Stimulated activated CD4-positive, alpha-beta T cell treated with anti-CD3 and anti-CD28 coated beads, TNF-alpha, amount 100 ng/mL, for 24 hours (primary cell): ENCODE results near the gene SRR.
"Not testable (repeated sequence)": the region's sequence is repeated elsewhere in the genome, so short reads cannot be mapped to it uniquely, and the experiment has no call there.

Source experiments
- DNase-seq, 3 experiments: peaks; one replicate each; pipeline ENCODE4 v3.0.0-alpha.2; 2020; ENCODE audit warnings: low read depth in 3 of 3

The SRR gene, protein sequence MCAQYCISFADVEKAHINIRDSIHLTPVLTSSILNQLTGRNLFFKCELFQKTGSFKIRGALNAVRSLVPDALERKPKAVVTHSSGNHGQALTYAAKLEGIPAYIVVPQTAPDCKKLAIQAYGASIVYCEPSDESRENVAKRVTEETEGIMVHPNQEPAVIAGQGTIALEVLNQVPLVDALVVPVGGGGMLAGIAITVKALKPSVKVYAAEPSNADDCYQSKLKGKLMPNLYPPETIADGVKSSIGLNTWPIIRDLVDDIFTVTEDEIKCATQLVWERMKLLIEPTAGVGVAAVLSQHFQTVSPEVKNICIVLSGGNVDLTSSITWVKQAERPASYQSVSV

DNA sequence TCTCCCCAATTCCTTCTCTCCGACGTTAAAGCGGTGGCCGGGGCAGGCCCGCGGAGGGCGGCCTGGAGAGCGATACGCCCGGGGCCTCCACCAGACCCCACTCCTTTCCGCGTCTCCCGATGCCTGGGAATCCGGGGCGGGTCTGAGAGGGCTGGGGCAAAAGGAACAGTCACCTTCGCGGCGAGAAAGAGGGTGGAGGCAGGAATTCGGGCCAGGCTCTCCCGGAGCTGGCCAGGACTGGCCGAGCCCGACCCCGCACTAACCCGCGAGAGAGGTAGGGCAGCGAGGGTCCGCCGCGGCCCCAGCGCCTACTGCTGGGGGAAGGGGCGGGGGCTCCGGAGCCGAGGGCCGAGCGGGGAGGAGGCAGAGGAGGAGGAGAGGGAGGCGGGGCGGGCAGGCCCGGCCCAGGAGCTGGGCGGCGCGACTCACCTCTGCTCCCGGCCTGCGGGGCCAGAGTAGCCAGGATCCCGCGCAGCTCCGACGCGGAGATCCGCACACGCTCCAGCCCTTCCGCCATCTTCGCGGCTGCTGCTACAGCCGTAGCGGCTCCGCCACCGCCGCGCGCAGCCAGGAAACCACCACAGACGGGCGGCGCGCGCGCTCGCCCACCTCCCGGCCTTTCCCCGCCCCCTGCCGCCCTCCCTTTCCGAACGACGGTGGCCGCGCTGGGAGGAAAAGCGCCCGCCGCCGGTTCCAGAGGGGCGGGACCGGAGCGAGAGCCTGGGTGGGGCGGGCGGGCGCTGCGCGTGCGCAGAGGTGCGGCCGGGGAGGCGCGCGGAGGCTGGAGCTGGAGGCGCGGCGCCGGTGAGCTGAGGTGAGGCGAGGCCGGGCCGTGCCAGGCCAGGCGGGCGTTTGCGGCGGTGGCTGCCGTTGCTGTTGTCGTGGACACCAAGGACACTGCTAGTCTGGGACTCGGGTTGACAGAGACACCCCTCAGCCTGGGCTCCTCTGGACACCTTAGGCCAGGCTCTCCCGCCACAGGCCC is at the start of gene SRR, which contains the start of gene SMG6:
TSS of gene SRR (plus strand) at position 747 of the 985 bp plus-strand sequence. CDS start 11,611 bp downstream, outside the sequence.
TSS of gene SMG6 (minus strand) at position 582 of the 985 bp plus-strand sequence. CDS start at position 517, 65 bp downstream.
- peak; percentile 86 to 93 (median 88) for DNase-seq

DNA sequence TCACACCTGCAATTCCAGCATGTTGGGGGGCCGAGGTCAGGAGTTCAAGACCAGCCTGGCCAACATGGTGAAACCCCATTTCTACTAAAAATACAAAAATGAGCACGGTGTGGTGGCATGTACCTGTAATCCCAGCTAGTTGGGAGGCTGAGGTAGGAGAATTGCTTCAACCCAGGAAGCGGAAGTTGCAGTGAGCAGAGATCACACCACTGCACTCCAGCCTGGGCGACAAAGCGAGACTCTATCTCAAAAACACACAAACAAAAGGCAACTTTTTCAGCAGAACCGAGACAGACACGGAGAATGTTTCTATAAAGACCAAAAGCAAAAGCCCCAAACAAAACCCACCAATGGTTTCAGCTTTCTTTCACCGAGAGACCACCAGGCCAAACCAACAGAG is 44.9 kb upstream of the SRR start:
- not testable (repeated sequence) for DNase-seq

DNA sequence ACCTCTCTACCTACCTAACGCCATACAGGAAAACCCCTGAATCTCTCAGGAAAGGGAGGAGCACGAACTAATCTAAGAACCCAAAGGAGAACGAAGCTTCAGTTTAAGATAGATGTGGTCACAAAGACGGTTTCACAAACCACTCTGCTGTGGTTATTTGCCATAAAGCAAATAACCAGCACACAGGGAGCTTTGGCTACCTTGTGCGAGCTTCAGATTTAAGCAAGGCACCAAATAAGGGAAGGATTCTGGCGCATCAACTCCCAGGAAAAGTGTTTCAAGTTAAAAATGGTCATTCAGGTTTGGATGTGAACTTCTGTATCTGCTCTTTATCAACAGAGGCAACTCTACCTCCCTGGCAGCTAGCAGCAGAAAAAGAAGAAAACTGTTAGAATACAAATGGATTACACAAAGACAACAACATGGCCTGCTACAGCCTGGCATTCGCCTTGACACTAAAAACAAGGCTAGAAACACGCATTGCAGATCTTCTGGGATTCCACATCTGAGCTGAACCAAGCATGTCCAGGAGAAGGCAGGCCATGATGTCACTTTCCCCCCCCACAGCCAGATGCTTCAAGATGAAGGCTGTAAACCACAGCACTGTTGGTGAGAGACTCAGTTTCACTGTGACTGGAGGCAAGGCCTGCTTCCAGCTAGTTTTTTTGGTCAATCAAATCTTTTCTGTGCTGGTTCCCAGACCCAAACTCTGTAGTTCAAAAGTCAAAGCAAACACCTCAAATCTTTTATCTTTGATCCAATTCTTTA is 43.8 kb upstream of the SRR start:
- DNase-seq = peak; percentile 50 to 75 (median 62)

DNA sequence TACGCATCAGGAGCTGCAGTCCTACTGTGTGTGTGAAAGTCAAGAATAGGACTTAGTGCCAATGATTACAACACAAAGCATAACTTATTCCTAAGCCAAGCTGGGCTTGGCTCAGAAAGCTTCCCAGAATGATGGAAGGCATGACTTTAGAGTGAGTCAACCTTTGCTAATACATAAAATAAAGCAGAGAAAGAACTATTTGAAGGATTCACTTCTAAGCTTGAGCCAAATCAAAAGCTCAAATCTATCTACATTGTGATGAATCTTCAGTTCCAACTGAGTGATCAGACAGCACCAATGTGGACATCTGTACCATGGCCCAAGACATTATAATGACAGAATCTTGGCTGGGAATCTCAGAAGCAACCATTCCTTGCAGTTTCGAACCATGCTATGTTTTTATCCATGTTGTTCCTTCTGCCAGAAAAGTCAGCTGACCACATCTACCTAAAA is 41.6 kb upstream of the SRR start:
- no peak for DNase-seq

DNA sequence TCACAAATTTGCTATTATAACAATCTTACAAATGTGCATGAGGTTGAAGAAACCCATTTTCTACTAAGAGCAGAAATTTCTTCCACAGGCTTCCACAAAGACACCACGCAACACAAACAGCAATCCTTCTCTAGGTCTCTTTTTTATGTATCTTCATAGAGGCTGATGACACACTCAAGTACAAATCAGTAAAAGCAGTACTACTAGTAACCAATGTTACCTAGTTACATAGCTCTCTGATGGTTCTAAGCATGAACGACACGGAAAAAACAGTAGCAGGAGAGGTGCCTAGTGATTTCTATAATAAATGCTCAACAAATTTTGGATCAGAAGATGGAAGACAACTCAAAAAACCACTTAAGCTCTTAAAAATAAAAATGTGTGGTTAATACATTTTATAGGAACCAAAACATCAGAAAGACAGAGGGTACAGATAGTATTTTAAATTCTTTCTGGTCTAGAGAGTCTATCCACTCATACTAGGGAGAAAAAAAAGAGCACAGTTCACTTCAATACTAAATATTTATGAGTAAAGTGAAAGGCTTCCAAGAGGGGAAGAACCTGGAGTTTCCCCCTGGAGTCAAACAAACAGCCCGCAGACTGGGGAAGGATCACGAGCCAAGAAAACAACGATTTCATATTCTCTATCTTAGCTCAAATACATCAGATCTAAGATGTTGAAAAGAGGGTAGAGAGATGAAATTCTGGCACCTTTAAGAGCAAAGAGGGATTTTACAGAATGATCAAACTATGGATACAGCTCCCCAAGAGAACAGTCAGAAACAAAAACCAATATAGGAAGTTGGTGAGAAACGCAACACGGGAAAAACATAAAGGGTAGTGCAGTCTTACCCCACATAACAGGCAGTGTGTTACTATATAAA is 40.3 kb upstream of the SRR start:
- DNase-seq = no peak

DNA sequence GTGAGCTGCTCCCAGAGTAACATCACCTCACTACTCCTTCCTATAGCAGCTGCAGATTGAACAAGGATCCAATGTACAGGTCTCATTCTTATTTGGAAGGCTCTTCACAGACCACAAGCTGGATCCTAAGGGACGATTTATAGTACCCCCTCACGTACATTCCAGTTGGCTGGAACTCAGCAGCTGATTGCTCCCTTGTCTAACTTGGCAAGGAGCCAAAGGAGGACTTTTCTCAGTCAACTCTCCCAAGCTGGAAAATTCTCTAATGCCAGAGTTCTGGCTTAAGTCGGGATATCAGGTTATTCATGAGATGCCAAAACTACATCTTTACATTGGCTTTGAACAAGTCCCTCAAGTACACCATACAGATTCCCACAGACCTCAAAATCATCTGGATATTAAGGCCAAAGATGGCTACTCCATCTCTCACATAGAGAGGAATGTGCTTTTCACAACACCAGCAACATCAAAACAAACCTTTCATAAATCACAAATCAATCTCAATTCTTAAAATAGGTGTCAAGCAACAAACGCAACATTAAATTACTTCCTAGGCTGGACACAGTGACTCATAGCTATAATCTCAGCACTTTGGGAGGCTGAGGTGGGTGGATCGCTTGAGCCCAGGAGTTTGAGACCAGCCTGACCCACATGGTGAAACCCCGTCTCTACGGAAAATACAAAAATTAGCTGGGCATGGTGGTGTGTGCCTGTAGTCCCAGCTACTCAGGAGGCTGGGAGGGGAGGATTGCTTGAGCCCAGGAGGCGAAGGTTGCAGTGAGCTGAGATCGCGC is 39.5 kb upstream of the SRR start:
- no peak for DNase-seq

DNA sequence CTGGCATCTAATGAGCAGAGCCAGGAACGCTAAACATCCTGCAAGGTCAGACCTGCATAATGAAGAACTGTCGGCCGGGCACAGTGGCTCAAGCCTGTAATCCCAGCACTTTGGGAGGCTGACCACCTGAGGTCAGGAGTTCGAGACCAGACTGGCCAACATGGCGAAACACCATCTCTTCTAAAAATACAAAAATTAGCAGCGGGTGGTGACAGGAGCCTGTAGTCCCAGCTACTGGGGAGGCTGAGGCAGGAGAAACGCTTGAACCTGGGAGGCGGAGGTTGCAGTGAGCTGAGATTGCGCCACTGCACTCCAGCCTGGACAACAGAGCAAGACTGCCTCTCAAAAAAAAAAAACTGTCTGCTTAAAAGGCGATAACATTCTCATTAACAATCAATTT is 38.6 kb upstream of the SRR start:
- not testable (repeated sequence) for DNase-seq

DNA sequence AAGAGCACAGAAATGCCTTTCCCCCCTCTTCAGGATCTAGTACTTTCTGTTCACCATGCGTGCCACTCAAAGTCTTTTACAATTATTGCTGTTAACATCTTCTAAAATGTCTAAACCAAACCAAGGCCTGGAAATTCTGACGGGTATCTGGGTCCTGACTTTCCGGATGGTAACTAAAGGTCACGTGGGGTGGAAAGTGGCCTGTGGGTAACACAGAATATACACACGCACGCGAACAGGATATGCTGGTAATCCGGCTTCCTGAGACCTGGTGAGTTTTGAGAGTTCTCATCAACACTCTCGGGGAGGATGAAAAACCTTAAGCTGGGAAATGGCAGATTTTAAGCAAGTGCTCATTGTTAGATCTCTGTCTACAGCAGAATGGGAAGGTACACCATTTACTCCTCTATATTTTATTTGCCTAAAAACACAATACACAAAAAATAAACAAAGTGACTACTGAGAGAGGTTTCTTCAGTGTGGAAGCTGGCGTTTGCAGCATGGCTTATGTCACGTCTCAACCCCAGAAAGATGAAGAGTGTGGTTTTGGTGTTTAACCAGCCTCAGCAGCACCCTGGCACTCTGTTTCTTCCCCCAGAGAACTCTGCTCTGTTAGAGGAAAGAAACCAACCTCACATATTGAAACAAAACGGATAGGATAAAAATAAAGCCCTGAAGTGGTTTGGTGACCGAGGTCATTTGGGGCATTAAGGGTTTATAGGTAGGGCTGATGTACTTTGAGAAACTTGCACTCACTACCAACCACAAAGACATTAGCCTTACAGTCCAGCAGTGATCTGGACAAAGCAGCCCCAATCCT is 37.5 kb upstream of the SRR start:
- peak; percentile 72 to 83 (median 80) for DNase-seq

DNA sequence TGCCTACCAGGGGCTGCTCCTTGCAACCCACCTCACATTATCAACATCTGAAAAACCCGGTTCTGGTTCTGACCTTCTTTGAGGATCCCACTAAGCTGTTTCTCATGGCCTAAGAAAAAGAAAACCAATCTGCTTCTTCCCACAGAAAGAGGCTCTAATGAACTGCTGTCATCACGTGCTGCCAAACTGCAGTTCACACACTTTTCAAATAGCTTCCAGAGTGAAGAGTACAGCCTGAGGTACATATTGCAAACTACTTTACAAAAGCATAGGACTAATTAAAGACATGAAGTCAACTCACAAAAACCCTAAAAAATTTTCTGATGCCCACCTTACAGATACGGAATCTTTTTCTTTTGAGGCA is 36.9 kb upstream of the SRR start:
- no peak for DNase-seq

DNA sequence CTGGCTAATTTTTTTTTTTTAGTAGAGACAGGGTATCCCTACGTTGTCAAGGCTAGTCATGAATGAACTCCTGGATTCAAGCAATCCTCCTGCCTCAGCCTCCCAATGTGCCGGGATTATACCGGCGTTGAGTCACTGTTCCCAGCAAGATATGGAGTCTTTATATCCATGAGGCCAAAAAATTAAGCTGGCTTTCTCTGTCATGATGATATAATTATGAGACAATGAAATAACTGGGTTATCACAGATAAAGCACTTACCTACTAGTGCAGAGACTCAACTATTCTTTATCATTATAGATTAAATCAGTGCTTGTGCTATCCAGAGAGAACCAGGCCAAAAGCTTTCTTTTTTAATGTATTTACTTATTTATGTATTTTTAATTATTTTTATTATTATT is 36.4 kb upstream of the SRR start:
- no peak for DNase-seq

DNA sequence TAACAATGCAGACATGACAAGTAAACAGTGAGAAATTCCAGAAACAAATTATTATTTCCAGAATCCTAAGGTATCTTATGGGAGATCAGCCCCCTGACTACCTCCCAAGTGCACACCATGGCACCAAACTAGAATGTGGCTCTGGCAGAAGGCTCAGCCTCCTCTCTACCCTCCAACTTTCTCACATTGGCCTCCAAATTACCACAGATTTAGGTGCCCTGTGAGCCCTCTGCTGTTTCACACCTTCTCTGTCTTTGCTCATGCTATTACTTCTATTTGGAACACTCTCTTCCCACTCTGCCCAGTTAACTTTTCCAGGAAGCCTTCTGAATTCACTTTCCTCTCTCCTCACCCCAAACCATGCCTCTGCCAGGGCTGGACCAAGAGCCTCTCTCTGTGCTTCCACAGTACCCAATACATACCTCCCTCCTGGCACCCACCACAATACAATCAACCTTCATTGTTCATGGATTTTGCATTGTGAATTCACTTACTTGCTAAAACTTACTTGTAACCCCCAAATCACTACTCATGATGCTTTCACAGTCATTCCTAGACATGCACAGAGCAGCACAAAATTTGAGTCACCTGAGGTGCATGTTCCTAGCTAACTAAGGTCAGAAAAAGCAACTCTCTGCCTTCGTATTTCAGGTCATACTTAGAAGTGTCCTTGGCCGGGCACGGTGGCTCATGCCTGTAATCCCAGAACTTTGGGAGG is 31.6 kb upstream of the SRR start:
- no peak for DNase-seq

DNA sequence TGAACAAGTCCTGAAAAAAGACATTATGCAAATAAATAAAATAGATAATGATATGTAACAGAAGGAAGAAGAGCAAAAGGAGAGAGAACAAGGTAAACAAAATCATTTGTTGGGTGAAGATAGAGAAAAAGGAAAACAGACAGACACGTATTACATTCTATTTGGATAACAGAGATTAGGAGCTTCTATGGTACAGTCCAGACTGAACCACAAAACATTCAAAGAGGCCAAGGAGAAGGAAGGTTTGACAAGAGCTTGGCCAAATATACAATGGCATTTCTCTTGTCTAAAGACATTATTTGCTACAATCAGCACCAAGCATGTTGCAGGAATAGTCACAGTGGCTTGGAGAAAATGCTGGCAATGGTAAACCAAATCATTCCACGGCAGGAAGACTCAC is 29.3 kb upstream of the SRR start:
- no peak for DNase-seq

DNA sequence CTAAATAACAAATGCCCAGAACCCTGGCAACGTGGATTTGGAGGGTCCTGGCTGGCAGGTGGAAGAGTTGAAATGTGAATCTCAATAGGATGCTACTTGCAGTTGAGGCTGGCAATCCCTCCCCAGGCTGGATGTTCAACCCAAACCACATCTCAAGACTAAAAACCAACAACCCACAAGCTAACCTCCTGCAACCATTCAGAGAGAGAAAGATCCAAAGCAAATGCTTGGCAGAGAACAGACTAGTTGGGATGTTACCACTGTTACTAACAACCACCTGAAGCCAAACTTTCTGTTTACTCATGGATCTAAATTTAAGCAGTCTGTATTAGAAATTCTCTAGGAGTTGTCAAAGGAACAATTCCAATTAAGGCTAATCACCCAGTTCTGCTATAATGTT is 28.0 kb upstream of the SRR start:
- no peak for DNase-seq

DNA sequence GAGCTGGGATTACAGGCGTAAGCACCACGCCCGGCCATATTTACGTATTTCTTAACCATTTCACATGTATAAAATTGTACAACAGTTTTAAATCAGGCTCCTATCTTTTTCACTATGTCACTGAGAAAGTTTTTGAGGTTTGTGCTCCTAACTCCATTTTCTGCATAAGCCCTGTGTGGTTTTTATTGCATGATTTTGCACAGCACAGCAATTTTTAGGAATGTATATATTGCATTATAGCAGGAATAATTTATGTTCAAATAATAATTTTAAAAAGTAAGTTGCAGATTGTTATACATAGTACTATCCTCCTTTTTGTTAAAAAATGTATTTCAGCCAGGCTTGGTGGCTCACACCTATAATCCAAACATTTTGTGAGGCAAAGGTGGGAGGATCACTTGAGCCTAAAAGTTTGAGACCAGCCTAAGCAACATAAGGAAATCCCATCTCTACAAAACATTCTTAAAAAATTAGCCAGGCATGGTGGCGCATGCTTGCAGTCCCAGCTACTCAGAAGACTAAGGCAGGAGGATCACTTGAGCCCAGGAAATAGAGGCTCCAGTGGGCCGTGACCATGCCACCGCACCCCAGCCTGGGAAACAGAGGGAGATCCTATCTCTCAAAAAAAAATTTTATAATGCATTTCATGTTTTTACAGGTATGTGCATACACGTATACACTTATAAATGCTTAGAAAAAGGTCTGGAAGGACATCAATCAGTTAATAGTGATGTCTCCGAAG is 26.1 kb upstream of the SRR start:
- DNase-seq = no peak

DNA sequence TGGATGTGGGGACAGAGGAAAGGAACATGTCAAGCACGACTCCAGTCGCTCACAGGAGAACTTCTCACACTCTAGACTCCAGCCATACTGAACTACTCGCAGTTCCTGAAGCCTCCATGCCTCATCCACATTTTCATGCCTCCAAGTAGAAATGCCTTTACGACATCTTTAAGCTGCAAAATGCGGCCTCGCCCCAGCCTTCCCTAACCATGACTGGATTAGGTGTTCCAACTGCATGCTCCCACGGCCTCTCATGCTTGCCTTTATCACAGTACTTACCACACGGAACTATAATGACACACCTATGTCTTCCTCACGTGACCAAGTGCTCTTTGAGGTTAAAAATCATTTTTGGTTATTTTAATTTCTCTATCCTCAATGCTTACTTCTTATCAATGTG is 24.0 kb upstream of the SRR start:
- DNase-seq = no peak

DNA sequence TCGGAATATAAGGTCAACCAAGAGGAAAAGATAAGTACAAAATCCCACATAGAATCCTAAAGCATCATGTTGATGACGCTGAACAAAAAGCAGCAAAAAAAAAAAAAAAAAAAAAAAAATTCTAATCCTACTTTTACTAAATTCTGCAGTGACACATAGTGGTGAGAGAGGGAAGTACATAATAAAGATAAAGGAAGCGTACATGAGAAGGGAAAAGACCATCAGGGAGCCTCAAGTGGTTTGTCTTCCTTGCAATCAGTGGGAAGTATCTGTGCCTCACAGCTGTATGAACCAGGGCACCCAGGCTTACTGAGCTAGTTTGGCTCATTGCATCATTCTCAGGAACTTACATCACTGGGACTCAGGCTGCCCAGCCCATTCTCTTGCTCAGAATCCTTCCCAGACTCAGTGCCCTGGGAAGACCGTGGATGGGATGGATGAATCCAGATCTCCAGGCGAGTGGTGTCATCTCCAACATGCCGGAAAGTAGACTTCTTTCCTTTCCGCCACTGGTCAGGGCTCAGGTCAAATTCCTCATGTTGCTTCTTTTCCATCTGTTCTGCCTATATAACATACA is 21.4 kb upstream of the SRR start:
- no peak for DNase-seq

DNA sequence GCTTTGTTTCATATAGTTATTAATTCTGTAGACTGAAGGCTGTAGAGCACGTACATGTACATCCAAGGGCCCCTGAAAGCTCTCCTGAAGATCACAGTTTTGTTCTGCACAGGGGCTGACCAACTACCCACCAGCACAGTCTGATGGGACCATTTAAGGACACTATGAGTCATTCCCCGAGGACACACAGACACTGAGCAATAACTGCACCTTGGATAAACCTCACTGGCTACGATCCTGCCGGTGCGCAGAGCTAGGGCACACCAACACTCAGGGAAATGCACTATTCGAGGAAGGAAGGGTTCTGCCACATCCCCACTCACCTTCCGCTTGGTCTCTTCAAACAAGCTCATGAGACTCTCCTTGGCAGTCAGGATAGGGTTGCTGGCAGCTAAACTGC is 20.4 kb upstream of the SRR start:
- DNase-seq = no peak
